Mucosa of descending colon (tissue), 3 donors: Measurements from ENCODE around the gene SRRM1. TPM values are rescaled to one million over a fixed set of nuclear protein-coding genes. Genes with fewer than 3 reads are reported as not detected.

ENCODE experiments used
- ATAC-seq: fragments of 200-7000 bp; cut with Tn5 transposase; one replicate; pipeline ENCODE4 v1.9.1; 2020; ENCODE audit warnings: mild to moderate bottlenecking, moderate library complexity
- DNase-seq, 3 donors: peaks; one replicate each; pipeline ENCODE4 v3.0.0-alpha.2; 2020
- H3K36me3 ChIP-seq: fragments of 200-600 bp; one replicate; pipeline ENCODE4 v1.8.0; 2021; ENCODE audit warnings: low read depth, mild to moderate bottlenecking
- H3K4me1 ChIP-seq: fragments of 200-600 bp; one replicate; pipeline ENCODE4 v1.8.0; 2021; ENCODE audit warnings: low read depth, mild to moderate bottlenecking
- H3K4me3 ChIP-seq: fragments of 200-600 bp; one replicate; pipeline ENCODE4 v1.8.0; 2021; ENCODE audit warnings: mild to moderate bottlenecking
- H3K9me3 ChIP-seq: fragments of 200-600 bp; one replicate; pipeline ENCODE4 v1.8.0; 2021; ENCODE audit warnings: mild to moderate bottlenecking
- intact Hi-C, 2 donors: fragments of 100-400 bp; cut with DNase I in 1 of 2; cut with micrococcal nuclease in 1 of 2; formaldehyde crosslinking; loops; one replicate each; pipeline versions ENCODE4 v1.11.0 to v1.11.1; 2022; cut with DNase I, micrococcal nuclease
- long read RNA-seq, 2 donors: library from polyadenylated mRNA; unstranded; transcript quantifications; one replicate each; pipeline ENCODE4 v2.0.0, GENCODE V29; 2019 to 2021
- total RNA-seq, 3 donors: library from RNA; stranded (reverse); fragmentation: NEBNext Ultra II Directional in 2 of 3; extraction: Animal tissue kit (Norgen Biotek cat#: 25700) in 2 of 3; gene quantifications; one replicate each; pipeline versions ENCODE4 v1.2.1 to v1.2.4, GENCODE V29; 2021 to 2023
- TF ChIP-seq, protein P1 (sequence below): fragments of 200-600 bp; IDR thresholded peaks from one replicate; pipeline ENCODE4 v1.8.0; 2022; ENCODE audit warnings: antibody characterized with exemption, mild to moderate bottlenecking
- donor health status: DM: no; HTN: no; CAD: no; lungs with moderate emphysema.
- donor health status: DM: no; HTN: no; CAD: no.
- donor health status: DM: no; HTN: yes; CAD: no.

Gene SRRM1, protein sequence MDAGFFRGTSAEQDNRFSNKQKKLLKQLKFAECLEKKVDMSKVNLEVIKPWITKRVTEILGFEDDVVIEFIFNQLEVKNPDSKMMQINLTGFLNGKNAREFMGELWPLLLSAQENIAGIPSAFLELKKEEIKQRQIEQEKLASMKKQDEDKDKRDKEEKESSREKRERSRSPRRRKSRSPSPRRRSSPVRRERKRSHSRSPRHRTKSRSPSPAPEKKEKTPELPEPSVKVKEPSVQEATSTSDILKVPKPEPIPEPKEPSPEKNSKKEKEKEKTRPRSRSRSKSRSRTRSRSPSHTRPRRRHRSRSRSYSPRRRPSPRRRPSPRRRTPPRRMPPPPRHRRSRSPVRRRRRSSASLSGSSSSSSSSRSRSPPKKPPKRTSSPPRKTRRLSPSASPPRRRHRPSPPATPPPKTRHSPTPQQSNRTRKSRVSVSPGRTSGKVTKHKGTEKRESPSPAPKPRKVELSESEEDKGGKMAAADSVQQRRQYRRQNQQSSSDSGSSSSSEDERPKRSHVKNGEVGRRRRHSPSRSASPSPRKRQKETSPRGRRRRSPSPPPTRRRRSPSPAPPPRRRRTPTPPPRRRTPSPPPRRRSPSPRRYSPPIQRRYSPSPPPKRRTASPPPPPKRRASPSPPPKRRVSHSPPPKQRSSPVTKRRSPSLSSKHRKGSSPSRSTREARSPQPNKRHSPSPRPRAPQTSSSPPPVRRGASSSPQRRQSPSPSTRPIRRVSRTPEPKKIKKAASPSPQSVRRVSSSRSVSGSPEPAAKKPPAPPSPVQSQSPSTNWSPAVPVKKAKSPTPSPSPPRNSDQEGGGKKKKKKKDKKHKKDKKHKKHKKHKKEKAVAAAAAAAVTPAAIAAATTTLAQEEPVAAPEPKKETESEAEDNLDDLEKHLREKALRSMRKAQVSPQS
- total RNA-seq, result 100 to 1,000 TPM; 117 to 131 (median 120) TPM
- long read RNA-seq, donor 1, full-length matches to known transcripts, result 2 of 45 reads
- long read RNA-seq, donor 1, partial matches to known transcripts, result 24 of 45 reads
- long read RNA-seq, donor 1, other reads (novel, unspliced or antisense), result 19 of 45 reads
- long read RNA-seq, donor 2, partial matches to known transcripts, result 44 of 54 reads
- long read RNA-seq, donor 2, other reads (novel, unspliced or antisense), result 3 of 54 reads

DNA sequence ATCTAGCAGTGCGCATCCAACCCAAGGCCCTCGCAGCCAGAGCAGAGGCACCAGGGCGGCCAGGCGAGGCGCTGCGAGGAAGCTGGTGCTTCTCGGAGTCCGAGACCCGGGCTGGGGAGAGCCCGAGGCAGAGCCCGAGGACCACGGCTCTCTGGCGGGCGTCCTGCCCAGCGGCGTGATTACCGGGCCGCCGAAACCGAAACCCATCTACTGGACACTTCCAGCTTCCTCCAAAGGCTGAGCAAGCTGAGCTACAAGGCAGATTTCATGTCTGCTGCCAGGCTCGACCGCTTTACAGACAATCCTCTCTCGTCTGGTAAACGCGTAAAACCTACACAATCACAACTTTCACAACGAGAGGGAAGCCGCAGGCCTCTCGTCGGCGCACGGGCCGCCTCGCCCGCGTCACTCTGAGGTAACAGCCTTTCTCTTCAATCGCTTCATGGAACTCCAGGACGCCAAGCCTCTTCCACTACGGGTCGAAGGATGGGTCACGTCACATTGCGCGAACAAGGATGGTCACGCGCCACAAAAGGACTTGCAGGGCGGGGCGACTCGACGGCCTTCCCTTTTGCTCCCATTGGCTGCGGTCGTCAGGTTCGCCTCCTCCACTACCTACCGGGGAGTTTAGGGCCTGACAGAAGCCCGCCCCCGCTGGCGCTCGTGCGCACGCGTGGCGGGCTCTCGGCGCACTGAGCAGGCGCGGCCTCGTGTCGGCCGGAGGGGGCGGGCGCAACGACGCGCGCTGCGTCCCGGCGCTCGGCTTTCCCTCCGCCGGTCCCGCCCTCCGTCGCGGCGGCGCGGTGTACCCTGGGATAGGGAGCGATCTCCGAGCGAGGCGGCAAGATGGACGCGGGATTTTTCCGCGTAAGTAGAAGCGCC is at the start of gene SRRM1:
Gene SRRM1 (plus strand): TSS at position 822 of the 882 bp plus-strand sequence. CDS start 25 bp downstream, at position 847.
- ATAC-seq, result peak; percentile 94
- TF ChIP-seq, protein P1, sequence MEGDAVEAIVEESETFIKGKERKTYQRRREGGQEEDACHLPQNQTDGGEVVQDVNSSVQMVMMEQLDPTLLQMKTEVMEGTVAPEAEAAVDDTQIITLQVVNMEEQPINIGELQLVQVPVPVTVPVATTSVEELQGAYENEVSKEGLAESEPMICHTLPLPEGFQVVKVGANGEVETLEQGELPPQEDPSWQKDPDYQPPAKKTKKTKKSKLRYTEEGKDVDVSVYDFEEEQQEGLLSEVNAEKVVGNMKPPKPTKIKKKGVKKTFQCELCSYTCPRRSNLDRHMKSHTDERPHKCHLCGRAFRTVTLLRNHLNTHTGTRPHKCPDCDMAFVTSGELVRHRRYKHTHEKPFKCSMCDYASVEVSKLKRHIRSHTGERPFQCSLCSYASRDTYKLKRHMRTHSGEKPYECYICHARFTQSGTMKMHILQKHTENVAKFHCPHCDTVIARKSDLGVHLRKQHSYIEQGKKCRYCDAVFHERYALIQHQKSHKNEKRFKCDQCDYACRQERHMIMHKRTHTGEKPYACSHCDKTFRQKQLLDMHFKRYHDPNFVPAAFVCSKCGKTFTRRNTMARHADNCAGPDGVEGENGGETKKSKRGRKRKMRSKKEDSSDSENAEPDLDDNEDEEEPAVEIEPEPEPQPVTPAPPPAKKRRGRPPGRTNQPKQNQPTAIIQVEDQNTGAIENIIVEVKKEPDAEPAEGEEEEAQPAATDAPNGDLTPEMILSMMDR, result no peak
- Histone ChIP-seq H3K9me3 (no peaks in the 10 kb centered on the region), H3K4me3 (peak within 1 kb of the TSS; percentile 88), H3K36me3 (peaks cover under 1% of the 10 kb centered on the region), H3K4me1 (peaks cover 22% of the 10 kb centered on the region)
- intact Hi-C loops, result no loop called here
- peak; percentile 98 to 100 (median 98) for DNase-seq

GRCh38 chr1:24594328-24594598 is 48.8 kb upstream of the SRRM1 start:
- H3K36me3 ChIP-seq, result no peaks in the 10 kb centered on the region
- no peak overlapping the region for H3K4me3 ChIP-seq
- no peaks in the 10 kb centered on the region for H3K9me3 ChIP-seq
- intact Hi-C loops, result no loop called here
- H3K4me1 ChIP-seq, result no peaks in the 10 kb centered on the region
- DNase-seq (no peak), ATAC-seq (peak; percentile 24)
- TF ChIP-seq, protein P1, result no peak

- TF ChIP-seq, protein P1, result no peak
- intact Hi-C loops, result no loop called here
- DNase-seq, result no peak
- no peak overlapping the region for H3K4me3 ChIP-seq
- H3K4me1 ChIP-seq, result no peaks in the 10 kb centered on the region
- H3K36me3 ChIP-seq, result no peaks in the 10 kb centered on the region
- no peaks in the 10 kb centered on the region for H3K9me3 ChIP-seq
- no peak for ATAC-seq
Measured at GRCh38 chr1:24596401-24596880, 46.7 kb upstream of the SRRM1 start.

GRCh38 chr1:24599265-24599664 is 43.8 kb upstream of the SRRM1 start:
- Histone ChIP-seq H3K4me3 (no peak overlapping the region), H3K36me3 (no peaks in the 10 kb centered on the region), H3K4me1 (no peaks in the 10 kb centered on the region), H3K9me3 (no peaks in the 10 kb centered on the region)
- TF ChIP-seq, protein P1, result no peak
- DNase-seq, result no peak
- intact Hi-C loops, result no loop called here
- ATAC-seq, result no peak

- Histone ChIP-seq H3K36me3 (no peaks in the 10 kb centered on the region), H3K4me1 (no peaks in the 10 kb centered on the region), H3K9me3 (no peaks in the 10 kb centered on the region), H3K4me3 (no peak overlapping the region)
- TF ChIP-seq, protein P1, result no peak
- no peak for DNase-seq
- intact Hi-C loops, result no loop called here
- no peak for ATAC-seq
Measured at GRCh38 chr1:24600551-24600950, 42.6 kb upstream of the SRRM1 start.
